HEK293 (cell line): ENCODE measurements around the gene ACTG2.
A peak's percentile ranks its signal among the peaks of the same experiment; 100 is the strongest.

Experiments
- CTCF ChIA-PET: fragments of 350-600 bp; formaldehyde crosslinking; extraction: SDS; loops from one replicate; lab custom pipeline; 2021; ENCODE audit warnings: antibody characterized with exemption; lab: Yijun Ruan, JAX
- POLR2A ChIA-PET: fragments of 300-600 bp; formaldehyde crosslinking; extraction: SDS; loops from one replicate; lab custom pipeline; 2020; ENCODE audit warnings: antibody characterized with exemption, inconsistent platforms; lab: Yijun Ruan, JAX
- H3K27ac ChIP-seq: fragments of 200-500 bp; sonication (Bioruptor generic); 2 replicates; pipeline ENCODE4 v1.5.1; 2014; ENCODE audit warnings: low read depth, low read length, control low read depth, inconsistent platforms; ENCODE audit errors: extremely low read depth
- H3K36me3 ChIP-seq, 2 experiments: fragments of 200-500 bp in 1 of 2; sonication (Bioruptor generic) in 1 of 2; 1 replicate in 1 of 2; 2 replicates in 1 of 2; pipeline ENCODE4 v1.5.1; 2014 to 2017; ENCODE audit warnings: inconsistent platforms in 2 of 2, low read length in 2 of 2; ENCODE audit not compliant: control insufficient read depth in 2 of 2, insufficient read depth in 1 of 2
- H3K4me1 ChIP-seq: fragments of 200-500 bp; sonication (Bioruptor generic); 2 replicates; pipeline ENCODE4 v1.5.1; 2014; ENCODE audit warnings: mild to moderate bottlenecking, low read length, inconsistent platforms; ENCODE audit not compliant: control insufficient read depth, insufficient read depth
- H3K4me3 ChIP-seq: 2 replicates; pipeline ENCODE4 v1.5.1; 2011; ENCODE audit warnings: low read depth, mild to moderate bottlenecking, control low read depth, low read length, moderate library complexity
- H3K9me3 ChIP-seq: fragments of 200-500 bp; sonication (Bioruptor generic); 2 replicates; pipeline ENCODE4 v1.5.1; 2014; ENCODE audit warnings: low read depth, low read length, inconsistent platforms; ENCODE audit not compliant: control insufficient read depth, insufficient read depth
- HOXD13 ChIP-seq: sonication (generic); formaldehyde crosslinking; IDR thresholded peaks from 2 replicates; pipeline ENCODE4 v1.8.0; 2022; ENCODE audit warnings: missing genetic modification reagents, borderline replicate concordance
- REST ChIP-seq: fragments of 450-650 bp; formaldehyde crosslinking; IDR thresholded peaks from 2 replicates; pipeline ENCODE4 v1.5.1; 2016; ENCODE audit warnings: missing biosample characterization, missing genetic modification characterization
- SP7 ChIP-seq: fragments of 450-650 bp; formaldehyde crosslinking; IDR thresholded peaks from 2 replicates; pipeline ENCODE4 v1.5.1; 2016; ENCODE audit warnings: missing biosample characterization, missing genetic modification characterization
- ZBTB48 ChIP-seq: fragments of 450-650 bp; formaldehyde crosslinking; IDR thresholded peaks from 2 replicates; pipeline ENCODE4 v1.5.1; 2016; ENCODE audit warnings: missing biosample characterization, missing genetic modification characterization
- ZNF155 ChIP-seq: fragments of 450-650 bp; formaldehyde crosslinking; IDR thresholded peaks from 2 replicates; pipeline ENCODE4 v1.5.1; 2016; ENCODE audit warnings: missing biosample characterization, missing genetic modification characterization
- ZNF16 ChIP-seq: fragments of 450-650 bp; formaldehyde crosslinking; IDR thresholded peaks from 2 replicates; pipeline ENCODE4 v1.5.1; 2016; ENCODE audit warnings: low read depth, missing biosample characterization, missing genetic modification characterization
- ZNF366 ChIP-seq: fragments of 450-650 bp; formaldehyde crosslinking; conservative IDR thresholded peaks from 2 replicates; pipeline ENCODE4 v1.5.1; 2016; ENCODE audit warnings: missing biosample characterization, missing genetic modification characterization
- ZNF394 ChIP-seq: fragments of 450-650 bp; formaldehyde crosslinking; IDR thresholded peaks from 2 replicates; pipeline ENCODE4 v1.5.1; 2016; ENCODE audit warnings: missing biosample characterization, missing genetic modification characterization, mild to moderate bottlenecking, moderate library complexity, borderline replicate concordance
- ZNF48 ChIP-seq: fragments of 450-650 bp; formaldehyde crosslinking; IDR thresholded peaks from 2 replicates; pipeline ENCODE4 v1.5.1; 2016; ENCODE audit warnings: missing biosample characterization, missing genetic modification characterization
- ZNF544 ChIP-seq: fragments of 450-650 bp; formaldehyde crosslinking; IDR thresholded peaks from 2 replicates; pipeline ENCODE4 v1.5.0; 2017; ENCODE audit warnings: missing biosample characterization, missing genetic modification characterization
- ZNF560 ChIP-seq: fragments of 450-650 bp; formaldehyde crosslinking; IDR thresholded peaks from 2 replicates; pipeline ENCODE4 v1.5.1; 2017; ENCODE audit warnings: missing biosample characterization, missing genetic modification characterization, borderline replicate concordance
- ZNF626 ChIP-seq: fragments of 450-650 bp; sonication (Bioruptor Pico); formaldehyde crosslinking; IDR thresholded peaks from 2 replicates; pipeline ENCODE4 v1.5.1; 2018; ENCODE audit warnings: missing biosample characterization, missing genetic modification characterization, inconsistent platforms
- ZNF777 ChIP-seq: fragments of 450-650 bp; formaldehyde crosslinking; IDR thresholded peaks from 2 replicates; pipeline ENCODE4 v1.5.1; 2017; ENCODE audit warnings: missing biosample characterization, missing genetic modification characterization, borderline replicate concordance
- TF ChIP-seq, protein P1 (sequence below): fragments of 450-650 bp; formaldehyde crosslinking; IDR thresholded peaks from 2 replicates; pipeline ENCODE4 v1.5.1; 2016; ENCODE audit warnings: missing biosample characterization, missing genetic modification characterization
- TF ChIP-seq, protein P2 (sequence below): fragments of 450-650 bp; formaldehyde crosslinking; conservative IDR thresholded peaks from 2 replicates; pipeline ENCODE4 v1.5.1; 2016; ENCODE audit warnings: low read depth, missing biosample characterization, missing genetic modification characterization
- TF ChIP-seq, protein P3 (sequence below): fragments of 450-650 bp; formaldehyde crosslinking; IDR thresholded peaks from 2 replicates; pipeline ENCODE4 v1.5.1; 2016; ENCODE audit warnings: missing biosample characterization, missing genetic modification characterization, borderline replicate concordance

ACTG2 gene

GRCh38 chr2:73906847-73907505 lies 14.2 kb downstream of the ACTG2 start:
- ChIA-PET CTCF (interaction anchor here (1.2 kb wide), 1 partner anchor 174 kb away, joined by 4 read pairs; no protein-coding TSS in a partner anchor), POLR2A (no interaction called here)
- TF ChIP-seq HOXD13 = no peak
- TF ChIP-seq REST = no peak
- no peak for TF ChIP-seq ZNF155 (tag by site-specific recombination)
- H3K27ac ChIP-seq = 0 out of 2 replicates have a peak overlapping the region, but pooled peaks have one; percentile 7
- no peaks in the 10 kb centered on the region for H3K9me3 ChIP-seq
- H3K4me3 ChIP-seq = no peak overlapping the region
- no peaks in the 10 kb centered on the region for H3K36me3 ChIP-seq
- peaks cover 9% of the 10 kb centered on the region for H3K4me1 ChIP-seq

DNA sequence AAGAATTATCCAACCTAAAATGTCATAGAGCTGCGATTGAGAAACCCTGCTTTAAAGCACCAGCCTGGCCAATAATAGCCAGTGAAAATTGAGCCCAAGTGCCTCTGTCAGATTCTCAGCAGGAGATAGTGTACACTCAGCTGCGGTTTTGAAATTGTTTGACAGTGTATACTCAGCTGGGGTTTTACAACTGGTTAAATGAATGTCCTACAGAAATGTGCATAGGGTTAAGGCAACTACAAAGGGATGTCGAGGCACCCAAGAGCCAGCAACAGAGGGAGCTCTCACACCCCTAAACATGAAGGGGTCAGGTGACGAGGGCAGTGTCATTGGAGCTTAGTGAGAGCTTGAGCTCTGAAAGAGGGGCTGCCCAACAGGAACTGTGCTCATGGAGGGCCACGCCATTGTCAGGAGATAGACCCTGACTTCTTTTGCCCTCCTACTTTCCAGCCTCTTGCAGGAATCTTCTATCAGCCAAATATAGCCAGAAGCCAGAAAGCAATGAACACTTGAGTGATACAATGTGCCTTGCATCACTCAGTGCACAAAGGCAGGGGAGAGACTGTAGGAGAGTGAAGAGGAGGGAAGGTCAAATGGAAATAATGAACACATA lies 15.1 kb downstream of the ACTG2 start:
- POLR2A ChIA-PET = no interaction called here
- CTCF ChIA-PET = interaction anchor here (0.7 to 1.2 kb wide), 9 partner anchors 13 to 427 kb away, joined by 3 to 5 read pairs (median 4); no protein-coding TSS in a partner anchor
- TF ChIP-seq REST (no peak), ZNF777 (no peak), ZNF626 (tag by site-specific recombination) (no peak), ZNF48 (no peak), ZNF560 (tag by site-specific recombination) (no peak), SP7 (peak; percentile 28; the same call in 1 of the 2 replicates), ZBTB48 (tag by site-specific recombination) (0 out of 2 replicates have a peak, but pooled peaks have one; percentile 22), ZNF544 (tag by site-specific recombination) (no peak), ZNF366 (tag by site-specific recombination) (no peak), ZNF394 (tag by site-specific recombination) (no peak), ZNF16 (tag by site-specific recombination) (no peak)
- TF ChIP-seq, protein P1, sequence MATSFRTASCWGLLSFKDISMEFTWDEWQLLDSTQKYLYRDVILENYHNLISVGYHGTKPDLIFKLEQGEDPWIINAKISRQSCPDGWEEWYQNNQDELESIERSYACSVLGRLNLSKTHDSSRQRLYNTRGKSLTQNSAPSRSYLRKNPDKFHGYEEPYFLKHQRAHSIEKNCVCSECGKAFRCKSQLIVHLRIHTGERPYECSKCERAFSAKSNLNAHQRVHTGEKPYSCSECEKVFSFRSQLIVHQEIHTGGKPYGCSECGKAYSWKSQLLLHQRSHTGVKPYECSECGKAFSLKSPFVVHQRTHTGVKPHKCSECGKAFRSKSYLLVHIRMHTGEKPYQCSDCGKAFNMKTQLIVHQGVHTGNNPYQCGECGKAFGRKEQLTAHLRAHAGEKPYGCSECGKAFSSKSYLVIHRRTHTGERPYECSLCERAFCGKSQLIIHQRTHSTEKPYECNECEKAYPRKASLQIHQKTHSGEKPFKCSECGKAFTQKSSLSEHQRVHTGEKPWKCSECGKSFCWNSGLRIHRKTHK = no peak
- TF ChIP-seq, protein P2, sequence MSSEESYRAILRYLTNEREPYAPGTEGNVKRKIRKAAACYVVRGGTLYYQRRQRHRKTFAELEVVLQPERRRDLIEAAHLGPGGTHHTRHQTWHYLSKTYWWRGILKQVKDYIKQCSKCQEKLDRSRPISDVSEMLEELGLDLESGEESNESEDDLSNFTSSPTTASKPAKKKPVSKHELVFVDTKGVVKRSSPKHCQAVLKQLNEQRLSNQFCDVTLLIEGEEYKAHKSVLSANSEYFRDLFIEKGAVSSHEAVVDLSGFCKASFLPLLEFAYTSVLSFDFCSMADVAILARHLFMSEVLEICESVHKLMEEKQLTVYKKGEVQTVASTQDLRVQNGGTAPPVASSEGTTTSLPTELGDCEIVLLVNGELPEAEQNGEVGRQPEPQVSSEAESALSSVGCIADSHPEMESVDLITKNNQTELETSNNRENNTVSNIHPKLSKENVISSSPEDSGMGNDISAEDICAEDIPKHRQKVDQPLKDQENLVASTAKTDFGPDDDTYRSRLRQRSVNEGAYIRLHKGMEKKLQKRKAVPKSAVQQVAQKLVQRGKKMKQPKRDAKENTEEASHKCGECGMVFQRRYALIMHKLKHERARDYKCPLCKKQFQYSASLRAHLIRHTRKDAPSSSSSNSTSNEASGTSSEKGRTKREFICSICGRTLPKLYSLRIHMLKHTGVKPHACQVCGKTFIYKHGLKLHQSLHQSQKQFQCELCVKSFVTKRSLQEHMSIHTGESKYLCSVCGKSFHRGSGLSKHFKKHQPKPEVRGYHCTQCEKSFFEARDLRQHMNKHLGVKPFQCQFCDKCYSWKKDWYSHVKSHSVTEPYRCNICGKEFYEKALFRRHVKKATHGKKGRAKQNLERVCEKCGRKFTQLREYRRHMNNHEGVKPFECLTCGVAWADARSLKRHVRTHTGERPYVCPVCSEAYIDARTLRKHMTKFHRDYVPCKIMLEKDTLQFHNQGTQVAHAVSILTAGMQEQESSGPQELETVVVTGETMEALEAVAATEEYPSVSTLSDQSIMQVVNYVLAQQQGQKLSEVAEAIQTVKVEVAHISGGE (tag by site-specific recombination) = no peak
- TF ChIP-seq, protein P3, sequence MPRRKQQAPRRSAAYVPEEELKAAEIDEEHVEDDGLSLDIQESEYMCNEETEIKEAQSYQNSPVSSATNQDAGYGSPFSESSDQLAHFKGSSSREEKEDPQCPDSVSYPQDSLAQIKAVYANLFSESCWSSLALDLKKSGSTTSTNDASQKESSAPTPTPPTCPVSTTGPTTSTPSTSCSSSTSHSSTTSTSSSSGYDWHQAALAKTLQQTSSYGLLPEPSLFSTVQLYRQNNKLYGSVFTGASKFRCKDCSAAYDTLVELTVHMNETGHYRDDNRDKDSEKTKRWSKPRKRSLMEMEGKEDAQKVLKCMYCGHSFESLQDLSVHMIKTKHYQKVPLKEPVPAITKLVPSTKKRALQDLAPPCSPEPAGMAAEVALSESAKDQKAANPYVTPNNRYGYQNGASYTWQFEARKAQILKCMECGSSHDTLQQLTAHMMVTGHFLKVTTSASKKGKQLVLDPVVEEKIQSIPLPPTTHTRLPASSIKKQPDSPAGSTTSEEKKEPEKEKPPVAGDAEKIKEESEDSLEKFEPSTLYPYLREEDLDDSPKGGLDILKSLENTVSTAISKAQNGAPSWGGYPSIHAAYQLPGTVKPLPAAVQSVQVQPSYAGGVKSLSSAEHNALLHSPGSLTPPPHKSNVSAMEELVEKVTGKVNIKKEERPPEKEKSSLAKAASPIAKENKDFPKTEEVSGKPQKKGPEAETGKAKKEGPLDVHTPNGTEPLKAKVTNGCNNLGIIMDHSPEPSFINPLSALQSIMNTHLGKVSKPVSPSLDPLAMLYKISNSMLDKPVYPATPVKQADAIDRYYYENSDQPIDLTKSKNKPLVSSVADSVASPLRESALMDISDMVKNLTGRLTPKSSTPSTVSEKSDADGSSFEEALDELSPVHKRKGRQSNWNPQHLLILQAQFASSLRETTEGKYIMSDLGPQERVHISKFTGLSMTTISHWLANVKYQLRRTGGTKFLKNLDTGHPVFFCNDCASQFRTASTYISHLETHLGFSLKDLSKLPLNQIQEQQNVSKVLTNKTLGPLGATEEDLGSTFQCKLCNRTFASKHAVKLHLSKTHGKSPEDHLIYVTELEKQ (tag by site-specific recombination) = peak; percentile 52; the same call in 1 of the 2 replicates

More for the DNA sequence above, 15.1 kb downstream of the ACTG2 start:
- peaks cover 9% of the 10 kb centered on the region for H3K4me1 ChIP-seq
- H3K9me3 ChIP-seq = no peaks in the 10 kb centered on the region
- no peak overlapping the region for H3K4me3 ChIP-seq
- H3K27ac ChIP-seq = 0 out of 2 replicates have a peak overlapping the region, but pooled peaks have one; percentile 8
- no peaks in the 10 kb centered on the region for H3K36me3 ChIP-seq
